Skeletal muscle satellite cell (primary cell): ENCODE measurements around the gene PDIA5.

Experiments
- H3K27me3 ChIP-seq: 2 replicates; pipeline ENCODE4 v1.7.0; 2013; ENCODE audit warnings: low read length; ENCODE audit not compliant: control insufficient read depth, insufficient read depth
- H3K36me3 ChIP-seq: 2 replicates; pipeline ENCODE4 v1.7.0; 2013; ENCODE audit warnings: mild to moderate bottlenecking, control low read depth, low read length; ENCODE audit not compliant: insufficient read depth
- H3K4me1 ChIP-seq: 2 replicates; pipeline ENCODE4 v1.7.0; 2013; ENCODE audit warnings: low read length; ENCODE audit not compliant: control insufficient read depth, insufficient read depth
- H3K4me2 ChIP-seq: 2 replicates; pipeline ENCODE4 v1.7.0; 2013; ENCODE audit warnings: mild to moderate bottlenecking, low read length
- H3K4me3 ChIP-seq: 2 replicates; pipeline ENCODE4 v1.7.0; 2013; ENCODE audit warnings: low read length
- H3K9ac ChIP-seq: 2 replicates; pipeline ENCODE4 v1.7.0; 2013; ENCODE audit warnings: mild to moderate bottlenecking, low read depth, low read length, moderate library complexity
- H3K9me3 ChIP-seq: replicated peaks from 2 replicates; pipeline ENCODE4 v1.7.0; 2013; ENCODE audit warnings: mild to moderate bottlenecking, control low read depth, low read length

Gene PDIA5

GRCh38 chr3:123027292-123028232, 39.3 kb upstream of the PDIA5 start, which contains the start of gene SEMA5B:
SEMA5B (minus strand) TSS chr3:123027763; CDS start chr3:122961263, 66,500 bp downstream.
- H3K4me3 ChIP-seq: peak within 1 kb of the TSS; percentile 66
- peaks cover 94% of the 10 kb centered on the region for H3K27me3 ChIP-seq

GRCh38 chr3:123028233-123028828, 38.5 kb upstream of the PDIA5 start:
- peaks cover 16% of the 10 kb centered on the region for H3K4me1 ChIP-seq
- H3K4me2 ChIP-seq: peak overlapping the region; percentile 87
- H3K9ac ChIP-seq: no peak overlapping the region
- H3K9me3 ChIP-seq: no peaks in the 10 kb centered on the region
- H3K27me3 ChIP-seq: peaks cover 91% of the 10 kb centered on the region
- H3K4me3 ChIP-seq: peak overlapping the region; percentile 66
- no peaks in the 10 kb centered on the region for H3K36me3 ChIP-seq

More at GRCh38 chr3:123027292-123028232, 39.3 kb upstream of the PDIA5 start, which contains the start of gene SEMA5B:
- H3K36me3 ChIP-seq: no peaks in the 10 kb centered on the region
- peak within 1 kb of the TSS; percentile 87 for H3K4me2 ChIP-seq
- no peak within 1 kb of the TSS for H3K9ac ChIP-seq
- H3K9me3 ChIP-seq: no peaks in the 10 kb centered on the region
- H3K4me1 ChIP-seq: peaks cover 16% of the 10 kb centered on the region

GRCh38 chr3:123031051-123031450, 35.8 kb upstream of the PDIA5 start:
- Histone ChIP-seq H3K4me1 (peaks cover 16% of the 10 kb centered on the region), H3K36me3 (no peaks in the 10 kb centered on the region), H3K4me2 (no peak overlapping the region), H3K9ac (no peak overlapping the region), H3K4me3 (no peak overlapping the region), H3K27me3 (peaks cover 80% of the 10 kb centered on the region), H3K9me3 (no peaks in the 10 kb centered on the region)

- Histone ChIP-seq H3K4me3 (no peak overlapping the region), H3K9me3 (no peaks in the 10 kb centered on the region), H3K4me1 (peaks cover 9% of the 10 kb centered on the region), H3K9ac (no peak overlapping the region), H3K36me3 (no peaks in the 10 kb centered on the region), H3K4me2 (no peak overlapping the region), H3K27me3 (peaks cover 75% of the 10 kb centered on the region)
Measured at GRCh38 chr3:123032057-123032456, 34.8 kb upstream of the PDIA5 start.

- Histone ChIP-seq H3K4me1 (no peaks in the 10 kb centered on the region), H3K36me3 (no peaks in the 10 kb centered on the region), H3K9me3 (no peaks in the 10 kb centered on the region), H3K9ac (no peak overlapping the region), H3K4me2 (no peak overlapping the region), H3K27me3 (peaks cover 75% of the 10 kb centered on the region), H3K4me3 (no peak overlapping the region)
Measured at GRCh38 chr3:123034120-123034519, 32.7 kb upstream of the PDIA5 start.

GRCh38 chr3:123034996-123035395, 31.8 kb upstream of the PDIA5 start:
- no peaks in the 10 kb centered on the region for H3K36me3 ChIP-seq
- no peak overlapping the region for H3K4me2 ChIP-seq
- no peak overlapping the region for H3K9ac ChIP-seq
- no peaks in the 10 kb centered on the region for H3K9me3 ChIP-seq
- H3K27me3 ChIP-seq: peaks cover 75% of the 10 kb centered on the region
- H3K4me3 ChIP-seq: no peak overlapping the region
- no peaks in the 10 kb centered on the region for H3K4me1 ChIP-seq

- Histone ChIP-seq H3K9ac (no peak overlapping the region), H3K4me2 (no peak overlapping the region), H3K4me1 (no peaks in the 10 kb centered on the region), H3K36me3 (no peaks in the 10 kb centered on the region), H3K4me3 (no peak overlapping the region), H3K9me3 (no peaks in the 10 kb centered on the region), H3K27me3 (peaks cover 73% of the 10 kb centered on the region)
Measured at GRCh38 chr3:123036352-123037014, 30.3 kb upstream of the PDIA5 start.

GRCh38 chr3:123037015-123037375, 29.8 kb upstream of the PDIA5 start:
- Histone ChIP-seq H3K27me3 (peaks cover 73% of the 10 kb centered on the region), H3K4me2 (no peak overlapping the region), H3K36me3 (no peaks in the 10 kb centered on the region), H3K4me3 (no peak overlapping the region), H3K4me1 (no peaks in the 10 kb centered on the region), H3K9ac (no peak overlapping the region), H3K9me3 (no peaks in the 10 kb centered on the region)

GRCh38 chr3:123038751-123039150, 28.1 kb upstream of the PDIA5 start:
- Histone ChIP-seq H3K9ac (no peak overlapping the region), H3K4me3 (no peak overlapping the region), H3K4me2 (no peak overlapping the region), H3K4me1 (no peaks in the 10 kb centered on the region), H3K9me3 (no peaks in the 10 kb centered on the region), H3K27me3 (peaks cover 75% of the 10 kb centered on the region), H3K36me3 (no peaks in the 10 kb centered on the region)

- no peaks in the 10 kb centered on the region for H3K4me1 ChIP-seq
- H3K4me3 ChIP-seq: no peak overlapping the region
- H3K4me2 ChIP-seq: no peak overlapping the region
- H3K36me3 ChIP-seq: no peaks in the 10 kb centered on the region
- H3K9ac ChIP-seq: no peak overlapping the region
- H3K9me3 ChIP-seq: no peaks in the 10 kb centered on the region
- H3K27me3 ChIP-seq: peaks cover 71% of the 10 kb centered on the region
Measured at GRCh38 chr3:123039178-123039577, 27.6 kb upstream of the PDIA5 start.

- Histone ChIP-seq H3K27me3 (peaks cover 54% of the 10 kb centered on the region), H3K4me2 (no peak overlapping the region), H3K9me3 (no peaks in the 10 kb centered on the region), H3K36me3 (no peaks in the 10 kb centered on the region), H3K4me1 (peaks cover 23% of the 10 kb centered on the region), H3K4me3 (no peak overlapping the region), H3K9ac (no peak overlapping the region)
Measured at GRCh38 chr3:123042413-123042812, 24.4 kb upstream of the PDIA5 start.
